Lower leg skin (tissue), 3 donors: ENCODE data around the gene SEMA6B.

Experiments used
- CTCF ChIP-seq, 3 donors: fragments of 450-650 bp; IDR thresholded peaks; one replicate each; pipeline ENCODE4 v1.5.1; 2016; ENCODE audit warnings: antibody characterized with exemption in 3 of 3, mild to moderate bottlenecking in 3 of 3, moderate library complexity in 2 of 3
- POLR2A ChIP-seq, 2 donors: fragments of 450-650 bp; IDR thresholded peaks; one replicate each; pipeline ENCODE4 v1.6.1; 2016 to 2017; ENCODE audit warnings: antibody characterized with exemption in 2 of 2, mild to moderate bottlenecking in 1 of 2, moderate library complexity in 1 of 2

- TF ChIP-seq CTCF (IDR thresholded peaks at IDR 0.05): no peak
- no peak for TF ChIP-seq POLR2A (IDR thresholded peaks at IDR 0.05)
Measured at GRCh38 chr19:4559569-4559968, at the start of gene SEMA6B.
